Pons (tissue), 1 donor: ENCODE results near the gene MED27.

Experiments used
- DNase-seq: peaks from one replicate; pipeline ENCODE4 v3.0.0-alpha.2; 2016; ENCODE audit warnings: low spot score

The MED27 gene

DNA sequence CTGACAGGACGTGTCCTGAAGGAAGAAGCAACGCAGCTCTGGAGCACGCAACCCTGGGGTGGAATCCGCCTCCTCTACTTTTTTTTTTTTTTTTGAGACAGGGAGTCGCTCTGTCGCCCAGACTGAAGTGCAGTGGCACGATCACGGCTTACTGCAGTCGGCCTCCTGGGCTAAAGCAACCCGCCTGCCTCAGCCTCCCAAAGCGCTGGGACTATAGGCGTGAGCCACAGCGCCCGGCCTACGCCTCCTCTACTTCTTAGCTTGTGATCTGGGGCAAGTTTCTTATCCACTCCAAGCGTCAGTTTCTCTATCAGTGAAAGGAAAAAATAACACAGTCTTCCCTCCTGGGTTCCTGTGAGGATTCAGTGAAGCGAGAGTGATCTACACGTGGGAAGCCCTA is 243.6 kb downstream of the MED27 start:
- no peak for DNase-seq

DNA sequence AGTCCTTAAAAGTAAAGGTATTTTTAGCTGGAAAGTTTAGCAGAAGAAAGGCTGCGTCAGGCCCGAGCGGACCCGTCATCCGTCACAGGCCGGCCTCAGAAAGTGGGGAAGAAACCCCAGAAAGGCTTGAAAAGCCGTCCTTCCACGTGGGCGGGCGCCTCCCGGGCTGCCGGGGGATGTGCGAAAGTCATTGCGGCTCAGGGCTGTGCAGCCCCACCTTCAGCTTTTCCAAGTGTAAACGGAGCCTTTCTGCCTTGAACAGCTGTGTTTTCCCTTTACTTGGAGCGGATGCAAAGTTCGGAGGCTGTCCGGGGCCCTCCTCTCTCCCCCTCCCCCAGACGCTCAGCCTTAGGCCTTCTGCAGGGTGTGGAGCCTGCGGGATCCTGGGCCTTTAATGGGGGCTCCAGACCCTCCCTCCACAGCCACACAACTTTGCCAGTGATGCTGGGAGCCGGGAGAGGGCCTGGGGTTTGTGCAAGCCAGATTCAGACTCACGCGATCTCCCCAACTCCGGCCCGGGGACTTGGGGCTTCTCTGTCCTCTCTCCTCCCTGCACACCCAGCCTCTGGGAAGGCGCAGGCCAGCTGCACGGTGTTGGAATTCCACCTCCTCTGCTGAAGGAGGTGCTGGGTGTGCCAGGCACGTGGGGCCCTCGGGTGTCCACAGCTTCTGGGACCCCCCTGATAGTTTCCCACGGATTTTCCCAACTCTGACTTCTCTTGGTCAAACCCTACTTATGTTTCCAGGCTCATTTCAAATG is 244.3 kb downstream of the MED27 start:
- no peak for DNase-seq

DNA sequence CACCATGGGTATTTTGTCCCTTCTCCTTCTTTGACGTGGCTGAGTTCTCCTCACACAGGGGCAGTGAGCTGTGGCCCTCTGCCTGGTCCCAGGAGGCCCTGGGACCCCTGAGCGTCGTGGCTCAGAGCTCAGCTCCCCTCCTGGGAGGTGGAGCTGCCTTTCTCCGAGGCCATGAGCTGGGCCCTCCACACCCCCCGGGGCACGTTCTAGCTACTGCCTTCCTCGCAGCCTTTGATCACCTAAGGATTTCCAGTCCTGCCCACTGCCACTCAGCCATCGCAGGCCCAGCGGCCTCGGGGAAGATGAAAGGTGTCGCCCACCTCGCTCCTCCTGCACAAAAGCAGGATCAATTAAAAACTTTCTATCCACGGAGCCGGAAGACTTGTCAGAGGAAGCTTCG is 244.9 kb downstream of the MED27 start:
- no peak for DNase-seq

DNA sequence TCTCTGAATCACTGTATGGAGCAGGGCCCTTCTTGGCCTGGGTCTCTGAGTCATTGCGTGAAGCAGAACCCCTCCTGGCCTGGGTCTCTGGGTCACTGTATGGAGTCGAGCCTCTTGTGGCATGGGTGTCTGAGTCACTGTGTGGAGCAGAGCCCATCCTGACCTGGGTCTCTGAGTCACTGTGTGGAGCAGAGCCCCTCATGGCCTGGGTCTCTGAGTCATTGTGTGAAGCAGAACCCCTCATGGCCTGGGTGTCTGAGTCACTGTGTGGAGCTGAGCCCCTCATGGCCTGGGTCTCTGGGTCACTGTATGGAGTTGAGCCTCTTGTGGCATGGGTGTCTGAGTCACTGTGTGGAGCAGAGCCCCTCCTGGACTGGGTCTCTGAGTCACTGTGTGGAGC is 245.8 kb downstream of the MED27 start:
- no peak for DNase-seq

DNA sequence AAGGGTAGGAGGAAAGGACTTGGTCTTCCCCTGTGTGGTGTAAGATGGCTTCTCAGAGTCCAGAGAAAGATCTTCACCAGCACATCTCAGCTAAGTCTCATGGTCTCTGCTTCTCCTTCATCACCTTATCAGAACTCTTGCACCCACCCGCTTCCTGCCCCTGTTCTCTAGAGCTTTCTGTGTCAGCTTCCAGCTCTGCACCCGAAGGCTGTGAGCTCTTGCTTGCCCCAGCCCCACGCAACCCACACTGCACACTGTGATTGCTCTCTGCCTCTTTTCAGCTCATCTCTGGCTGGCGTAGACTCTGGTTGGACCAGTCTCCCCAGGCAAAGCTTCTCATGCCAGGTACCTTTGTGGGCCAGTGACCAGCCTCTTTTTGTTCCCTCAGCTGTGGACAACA is 246.6 kb downstream of the MED27 start:
- no peak for DNase-seq

DNA sequence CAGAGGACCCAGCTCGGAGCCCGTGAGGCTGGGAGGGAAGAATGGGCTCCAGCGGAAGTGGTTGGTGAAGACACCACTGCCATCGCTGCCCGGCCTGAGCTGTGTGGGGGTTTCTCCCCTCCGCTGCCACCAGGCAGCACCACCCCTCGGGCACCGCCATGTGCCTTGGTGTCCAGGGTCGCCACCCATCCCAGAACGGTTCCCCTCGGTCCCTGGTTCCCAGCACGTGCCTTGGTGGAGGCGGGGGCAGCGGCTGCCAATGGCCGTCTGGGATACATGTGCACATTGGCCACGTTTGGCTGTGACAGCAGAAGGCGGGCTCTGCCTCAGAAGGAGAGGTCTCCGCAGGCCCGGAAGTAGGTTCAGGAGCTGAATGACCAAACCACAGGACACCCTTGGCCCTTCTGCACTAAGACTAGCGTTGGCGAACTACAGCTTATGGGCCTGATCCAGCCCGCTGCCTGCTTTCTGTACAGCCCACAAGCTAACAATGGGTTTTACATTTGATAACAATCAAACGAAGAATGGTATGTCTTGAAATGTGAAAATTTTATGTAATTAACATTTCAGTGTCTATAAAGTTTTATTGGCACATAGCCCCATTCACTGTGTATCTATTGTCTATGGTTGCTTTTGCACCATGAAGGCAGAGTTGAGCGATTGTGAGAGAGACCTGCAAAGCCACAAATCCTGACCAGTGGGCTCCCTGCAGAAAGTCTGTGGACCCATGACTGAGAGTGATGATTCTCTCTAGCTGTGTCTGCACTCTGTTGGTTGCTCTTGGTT is 248.1 kb downstream of the MED27 start:
- DNase-seq = no peak

DNA sequence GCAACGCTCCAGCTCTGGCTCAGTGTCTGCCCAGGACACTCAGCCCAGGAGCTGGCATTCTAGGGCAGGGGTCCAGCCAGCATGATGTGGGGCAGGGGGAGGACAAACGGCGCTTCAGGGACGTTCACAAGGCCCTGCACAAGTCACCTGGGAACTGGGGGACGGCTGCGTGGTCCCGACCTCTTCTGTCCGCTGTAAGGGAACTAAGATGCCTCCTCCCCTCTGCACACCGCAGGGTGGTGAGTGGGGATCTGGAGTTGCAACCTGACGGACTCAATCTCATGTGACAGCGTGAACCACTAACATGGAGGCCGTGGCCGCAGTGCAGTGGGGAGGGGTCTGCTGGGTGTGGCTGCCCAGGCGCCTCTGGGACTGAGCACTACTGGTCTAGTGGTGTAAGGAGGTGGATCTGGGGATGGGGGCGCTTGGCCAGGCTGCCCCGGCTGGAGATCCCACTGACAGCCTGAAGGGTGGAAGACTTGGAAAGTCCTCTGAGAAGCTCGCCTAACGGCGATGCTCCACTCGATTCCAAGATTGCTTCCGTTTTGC is 251.8 kb downstream of the MED27 start:
- no peak for DNase-seq

DNA sequence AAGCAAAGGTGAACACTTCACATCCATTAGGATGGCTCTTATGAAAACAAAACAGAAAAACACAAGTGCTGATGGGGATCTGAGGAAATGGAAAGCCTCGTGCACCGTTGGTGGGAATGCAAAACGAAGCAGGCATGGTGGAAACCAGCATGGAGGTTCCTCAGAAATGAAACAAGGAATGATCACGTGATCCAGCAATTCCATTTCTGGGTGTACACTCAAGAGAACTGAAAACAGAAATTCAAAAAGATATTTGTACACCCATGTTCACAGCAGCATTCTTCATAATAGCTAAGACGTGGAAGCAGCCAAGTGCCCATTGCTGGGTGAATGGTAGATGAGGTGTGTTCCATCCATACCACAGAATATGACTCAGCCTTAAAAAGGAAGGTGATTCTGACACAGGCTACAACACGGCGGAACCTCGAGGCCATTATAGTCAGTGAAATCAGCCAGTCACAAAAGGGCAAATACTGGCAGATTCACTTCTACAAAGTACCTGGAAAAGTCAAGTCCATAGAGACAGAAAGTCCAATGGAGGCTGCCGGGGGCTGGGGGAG is 252.6 kb downstream of the MED27 start:
- no peak for DNase-seq

DNA sequence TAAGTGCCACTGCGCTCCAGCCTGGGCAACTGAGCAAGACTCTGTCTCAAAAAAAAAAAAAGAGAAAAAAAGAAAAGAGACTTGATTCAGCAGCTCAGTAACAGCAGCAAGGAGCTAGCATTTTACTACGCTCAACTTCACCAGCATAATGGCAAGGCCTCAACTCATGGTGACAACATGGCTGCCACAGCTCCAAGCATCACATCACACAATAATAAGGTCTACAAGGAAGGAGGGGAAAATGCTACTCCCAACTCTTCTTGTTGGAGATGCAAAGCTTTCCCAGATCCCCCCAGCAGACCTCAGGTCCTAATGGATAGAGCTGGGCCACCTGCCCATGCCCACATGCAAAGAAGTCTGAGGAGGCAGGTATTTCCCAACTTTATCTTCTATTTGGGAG is 253.6 kb downstream of the MED27 start:
- DNase-seq = no peak

DNA sequence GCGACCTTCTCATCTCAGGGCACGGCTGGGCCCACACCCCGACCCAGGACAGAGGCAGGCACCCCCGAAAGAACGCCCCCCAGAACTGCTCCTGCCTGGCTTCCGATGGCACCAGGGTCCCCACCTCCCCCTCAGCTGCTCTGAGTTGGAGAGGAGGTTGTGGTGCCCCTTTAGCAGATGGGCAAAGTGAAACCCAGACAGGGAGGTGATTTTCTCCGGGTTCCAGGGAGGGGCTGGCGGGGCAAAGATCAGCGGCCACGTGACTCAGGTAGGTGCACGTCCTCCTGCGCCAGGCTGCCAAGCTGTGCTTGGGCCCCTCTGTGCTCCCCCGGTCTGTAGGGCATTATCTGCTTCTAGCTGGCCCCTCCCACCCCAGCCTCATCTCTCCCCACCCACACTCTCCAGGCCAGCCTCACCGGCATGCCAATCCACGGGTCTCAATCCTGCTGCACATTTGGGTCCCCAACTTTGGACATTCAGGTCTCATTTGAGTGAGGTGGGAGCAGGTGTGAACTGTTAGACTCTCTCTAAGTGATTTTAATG is 254.6 kb downstream of the MED27 start:
- DNase-seq = no peak

DNA sequence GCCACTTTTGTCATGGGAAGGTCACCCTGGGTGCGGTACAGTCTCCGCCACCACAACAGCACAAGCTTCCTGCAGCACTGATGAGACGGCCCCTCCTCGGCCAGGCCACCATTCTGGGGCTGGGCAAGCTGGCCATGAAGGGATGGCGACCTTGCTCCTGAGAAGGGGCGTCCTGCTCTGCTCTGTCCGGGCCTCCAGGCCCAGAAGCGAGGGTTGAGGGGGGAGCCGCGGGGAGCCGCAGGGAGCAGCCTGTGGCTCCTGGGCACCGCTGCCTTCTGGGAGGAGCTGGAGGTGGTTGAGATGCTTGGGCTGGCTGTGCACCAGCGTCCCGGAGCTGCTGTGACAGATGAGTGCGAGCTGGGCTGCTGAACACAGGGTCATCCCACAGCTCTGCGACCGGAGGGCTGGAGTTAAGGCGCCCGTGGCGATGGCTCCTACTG is 255.5 kb downstream of the MED27 start:
- no peak for DNase-seq

DNA sequence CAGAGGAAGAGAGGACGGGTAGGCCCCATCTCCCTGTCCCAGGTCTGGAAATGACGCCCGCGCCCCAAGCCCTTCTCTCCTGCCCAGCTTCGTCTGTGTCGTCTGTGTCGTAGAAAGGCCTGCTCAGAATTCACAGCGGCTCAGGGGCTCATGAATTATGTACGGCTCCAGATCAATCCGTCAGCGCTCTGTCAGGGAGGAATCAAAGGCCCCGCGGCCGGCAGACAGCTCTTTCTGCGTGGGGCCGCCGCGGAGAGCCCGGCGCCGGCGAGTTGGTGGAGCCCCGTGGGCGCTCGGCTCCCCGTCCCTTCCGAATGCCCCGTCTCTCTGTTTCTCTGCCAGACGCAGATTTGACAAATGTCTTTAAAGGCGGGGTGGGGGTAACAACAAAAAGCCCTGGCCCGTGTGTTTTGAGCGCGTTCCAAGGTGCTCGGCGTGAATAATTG is 255.9 kb downstream of the MED27 start:
- no peak for DNase-seq

DNA sequence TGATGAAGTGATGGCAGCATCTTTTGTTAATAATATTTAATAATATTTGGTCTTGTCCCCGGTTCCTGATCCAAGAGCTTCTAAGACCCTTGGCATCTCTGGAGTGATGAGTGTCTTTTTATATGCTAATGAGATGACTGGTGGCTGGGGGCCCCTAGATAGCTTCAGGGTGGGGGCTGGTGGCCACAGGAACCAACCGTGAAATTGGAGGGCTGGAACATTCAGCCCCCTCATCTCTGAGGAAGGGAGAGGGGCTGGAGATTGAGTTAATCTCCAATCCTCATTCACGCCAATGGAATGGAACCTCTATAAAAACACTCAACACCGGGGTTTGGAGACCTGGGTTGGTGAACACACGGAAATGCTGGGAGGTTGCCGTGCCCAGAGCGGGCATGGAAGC is 261.6 kb downstream of the MED27 start:
- DNase-seq = no peak

DNA sequence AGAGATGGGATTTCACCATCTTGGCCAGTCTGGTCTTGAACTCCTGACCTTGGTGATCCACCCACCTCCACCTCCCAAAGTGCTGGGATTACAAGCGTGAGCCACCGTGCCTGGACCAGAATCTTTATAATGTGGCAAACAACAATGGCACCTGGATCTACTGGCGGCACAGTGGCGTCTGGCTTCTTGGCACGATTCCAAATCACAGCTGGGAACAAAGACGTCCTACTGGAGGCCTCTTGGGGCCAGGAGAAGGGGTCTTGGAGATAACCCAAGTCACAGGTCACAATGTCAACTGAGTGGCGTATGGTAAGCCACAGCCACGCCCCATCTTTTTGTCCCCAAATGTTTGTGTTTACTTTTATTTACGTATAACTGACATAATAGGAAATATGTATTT is 262.0 kb downstream of the MED27 start:
- no peak for DNase-seq

DNA sequence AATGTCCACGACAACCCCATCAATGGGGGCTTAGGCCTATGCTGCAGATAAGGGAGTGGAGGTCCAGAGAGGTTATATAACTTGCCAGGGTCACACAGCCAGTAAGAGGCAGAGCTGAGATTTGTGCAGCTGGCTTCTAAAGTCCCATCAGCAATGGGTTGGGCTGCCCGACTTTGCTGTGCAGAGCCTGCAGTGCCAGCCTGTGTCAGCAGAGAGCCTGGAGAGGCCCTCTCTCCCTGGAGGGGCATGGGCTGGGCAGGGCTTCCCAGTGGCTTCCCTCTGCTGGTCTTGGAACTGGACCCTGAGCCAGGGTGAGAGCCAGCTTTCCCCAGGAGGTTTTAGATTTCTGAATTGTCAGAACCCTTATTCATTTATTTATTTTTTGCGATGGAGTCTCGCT is 262.6 kb downstream of the MED27 start:
- no peak for DNase-seq

DNA sequence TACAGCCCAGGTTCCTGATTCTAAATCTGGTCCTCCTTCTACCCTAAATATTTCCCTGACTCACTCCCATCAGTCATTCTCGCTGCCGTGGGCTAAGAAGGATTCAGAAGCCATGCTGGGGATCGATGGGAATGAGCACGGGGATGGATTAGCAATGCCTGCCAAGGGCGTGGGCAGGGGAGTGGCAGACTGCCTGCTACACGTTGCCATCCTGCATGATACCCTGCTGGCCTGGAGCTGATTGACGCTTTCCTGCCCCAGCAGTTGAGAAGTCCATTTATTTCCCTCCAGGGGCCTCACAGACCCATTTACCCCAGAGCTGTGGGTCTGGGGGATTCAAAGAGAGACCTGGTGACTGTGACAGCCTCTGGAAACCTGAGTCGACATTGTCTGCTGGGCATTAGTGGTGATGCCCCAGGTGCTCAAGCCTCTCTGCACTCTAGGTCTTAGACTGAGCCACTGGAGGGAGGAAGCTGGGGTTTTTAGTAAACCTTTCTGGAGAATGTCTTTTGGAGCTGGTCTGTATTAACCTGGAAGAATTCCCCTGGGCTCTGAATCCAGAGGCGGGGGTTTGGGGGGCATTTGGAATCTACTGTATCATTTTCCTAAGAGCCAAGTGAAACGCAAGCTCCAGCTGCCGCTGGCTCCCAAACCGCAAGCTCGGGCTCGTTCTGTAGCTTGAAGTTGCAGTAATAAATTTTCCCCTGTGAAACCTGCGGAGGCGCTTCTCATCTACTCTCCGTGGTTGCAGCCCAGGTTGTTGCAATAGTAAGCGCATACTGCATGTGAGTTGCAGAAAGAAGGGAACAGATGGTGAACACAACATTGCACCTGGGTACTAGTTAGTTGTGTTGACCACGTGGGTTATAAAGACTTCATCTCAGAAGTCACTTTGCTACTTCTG is 263.4 kb downstream of the MED27 start:
- DNase-seq = no peak

DNA sequence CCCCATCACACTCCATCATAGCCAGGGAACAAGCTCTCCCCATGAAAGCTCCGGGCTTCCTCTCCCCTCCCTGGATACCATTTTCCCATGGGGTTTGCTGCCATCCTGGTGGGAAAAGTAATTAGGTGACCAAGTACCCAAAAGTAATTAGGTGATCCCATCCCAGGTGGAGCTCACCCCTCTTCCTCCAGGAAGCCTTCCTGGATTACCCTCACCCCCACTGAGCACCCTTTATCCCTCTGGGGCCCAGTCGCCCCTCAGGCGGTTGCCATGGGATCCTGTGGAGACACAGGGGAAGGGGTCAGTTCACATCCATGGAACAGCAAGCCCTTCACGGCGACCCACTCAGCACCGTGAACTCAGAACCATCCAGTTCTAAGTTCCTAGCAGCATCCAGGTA is 265.0 kb downstream of the MED27 start:
- no peak for DNase-seq

DNA sequence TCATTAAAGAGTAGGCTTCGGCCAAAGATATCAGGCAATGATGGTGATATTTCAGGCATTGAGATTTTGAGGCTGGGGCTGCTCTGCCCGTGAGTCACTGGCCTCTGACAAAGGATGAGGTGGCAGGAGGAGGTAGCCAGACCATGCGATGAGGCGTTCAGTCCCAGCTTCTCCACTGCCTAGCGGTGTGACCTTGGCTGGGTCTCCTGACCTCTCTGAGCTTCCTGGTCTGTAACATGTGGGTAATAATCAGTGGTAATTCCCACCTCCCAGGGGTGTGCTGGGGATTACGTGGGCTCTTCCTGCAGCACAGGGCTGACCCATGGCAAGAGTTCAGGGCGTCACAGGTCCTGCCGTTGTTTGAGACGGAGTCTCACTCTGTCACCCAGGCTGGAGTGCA is 266.6 kb downstream of the MED27 start:
- DNase-seq = no peak

DNA sequence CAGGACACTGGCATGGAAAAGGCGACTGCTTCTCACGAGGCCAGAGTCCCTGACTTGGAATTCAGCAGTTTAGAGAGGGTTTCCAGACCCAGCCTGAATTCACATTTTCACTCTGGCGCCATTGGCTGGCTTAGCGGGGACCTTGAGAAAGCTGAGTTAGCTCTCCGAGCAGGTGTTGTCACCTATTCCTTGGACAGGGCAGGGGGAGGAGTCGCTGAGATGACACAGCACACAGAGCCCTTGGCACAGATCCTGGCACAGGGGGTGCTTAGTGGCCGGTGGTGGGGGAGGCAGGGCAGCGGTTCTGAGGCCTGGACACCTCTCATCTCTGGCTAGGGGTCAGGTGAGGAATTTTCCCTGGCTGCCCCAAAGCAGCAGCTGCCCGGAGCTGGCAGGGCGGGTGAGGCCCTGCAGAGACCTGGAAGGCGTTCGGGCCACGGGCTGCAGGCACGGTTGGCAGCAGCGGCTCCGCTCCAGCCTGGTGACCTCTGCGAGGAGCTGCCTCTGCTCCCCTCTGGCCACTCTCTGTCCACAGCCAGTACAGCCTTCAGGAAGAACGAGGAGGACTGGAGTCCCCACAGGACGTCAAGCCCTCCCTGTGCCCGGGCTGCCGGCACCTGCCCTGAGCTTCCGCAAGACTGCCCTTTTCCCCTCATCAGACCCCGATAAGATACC is 267.4 kb downstream of the MED27 start:
- no peak for DNase-seq

DNA sequence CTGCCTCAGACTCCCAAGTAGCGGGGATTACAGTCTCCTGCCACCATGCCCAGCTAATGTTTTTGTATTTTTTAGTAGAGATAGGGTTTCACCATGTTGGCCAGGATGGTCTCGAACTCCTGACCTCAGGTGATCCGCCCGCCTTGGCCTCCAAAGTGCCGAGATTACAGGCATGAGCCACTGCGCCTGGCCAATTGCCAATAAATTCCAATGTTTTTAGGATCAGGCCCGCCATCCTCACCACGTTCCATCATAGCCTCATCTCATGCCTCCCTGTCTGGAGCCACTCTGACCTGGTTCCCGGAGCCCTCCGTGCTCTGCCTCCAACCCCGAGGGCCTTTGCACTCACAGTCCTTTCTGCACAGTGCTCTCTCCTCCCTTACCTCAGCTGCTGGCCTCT is 268.3 kb downstream of the MED27 start:
- DNase-seq = no peak
